ENCODE data around the gene CCAR1.
A peak's percentile ranks its signal among the peaks of the same experiment; 100 is the strongest.
"Not testable (repeated sequence)": the region's sequence is repeated elsewhere in the genome, so short reads cannot be mapped to it uniquely, and the experiment has no call there.

Gene CCAR1

DNA sequence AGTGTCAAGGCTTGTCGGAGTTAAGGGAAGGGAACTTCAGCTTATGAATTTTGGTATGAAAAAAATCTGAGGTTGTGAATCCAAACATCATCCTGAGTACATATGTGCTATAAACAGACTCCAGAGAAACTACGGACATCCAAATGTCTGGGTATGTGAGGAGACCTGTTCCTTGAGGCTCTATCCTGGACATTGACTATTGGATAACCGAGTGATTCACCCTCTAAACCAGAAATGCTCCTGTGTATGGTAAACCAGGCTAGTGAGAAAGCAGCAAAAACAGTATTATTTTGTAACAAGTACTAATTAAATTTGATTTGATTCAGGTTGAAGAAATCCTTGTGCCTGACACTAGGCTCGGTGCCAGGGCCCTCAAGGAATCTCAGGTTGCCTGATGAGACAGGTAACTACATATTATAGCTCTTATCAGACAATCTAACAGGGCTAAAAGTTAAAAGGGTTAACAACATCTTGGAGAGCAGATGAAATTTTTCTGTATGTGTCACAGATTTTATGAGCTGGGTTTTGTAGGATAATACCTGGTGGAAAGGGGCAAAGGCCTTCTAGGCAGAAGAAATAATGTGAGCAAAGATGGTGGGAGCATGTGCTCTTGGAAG lies 95.9 kb downstream of the CCAR1 start:
- H3K4me3 ChIP-seq (ENCODE audit: low read length): no peak overlapping the region
- peak; percentile 15 for DNase-seq (ENCODE audit: low read depth)
- TF ChIP-seq, protein P1, sequence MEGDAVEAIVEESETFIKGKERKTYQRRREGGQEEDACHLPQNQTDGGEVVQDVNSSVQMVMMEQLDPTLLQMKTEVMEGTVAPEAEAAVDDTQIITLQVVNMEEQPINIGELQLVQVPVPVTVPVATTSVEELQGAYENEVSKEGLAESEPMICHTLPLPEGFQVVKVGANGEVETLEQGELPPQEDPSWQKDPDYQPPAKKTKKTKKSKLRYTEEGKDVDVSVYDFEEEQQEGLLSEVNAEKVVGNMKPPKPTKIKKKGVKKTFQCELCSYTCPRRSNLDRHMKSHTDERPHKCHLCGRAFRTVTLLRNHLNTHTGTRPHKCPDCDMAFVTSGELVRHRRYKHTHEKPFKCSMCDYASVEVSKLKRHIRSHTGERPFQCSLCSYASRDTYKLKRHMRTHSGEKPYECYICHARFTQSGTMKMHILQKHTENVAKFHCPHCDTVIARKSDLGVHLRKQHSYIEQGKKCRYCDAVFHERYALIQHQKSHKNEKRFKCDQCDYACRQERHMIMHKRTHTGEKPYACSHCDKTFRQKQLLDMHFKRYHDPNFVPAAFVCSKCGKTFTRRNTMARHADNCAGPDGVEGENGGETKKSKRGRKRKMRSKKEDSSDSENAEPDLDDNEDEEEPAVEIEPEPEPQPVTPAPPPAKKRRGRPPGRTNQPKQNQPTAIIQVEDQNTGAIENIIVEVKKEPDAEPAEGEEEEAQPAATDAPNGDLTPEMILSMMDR (IDR thresholded peaks at IDR 0.05; ENCODE audit: insufficient read depth, low read depth, low read length, missing control alignments): no peak

DNA sequence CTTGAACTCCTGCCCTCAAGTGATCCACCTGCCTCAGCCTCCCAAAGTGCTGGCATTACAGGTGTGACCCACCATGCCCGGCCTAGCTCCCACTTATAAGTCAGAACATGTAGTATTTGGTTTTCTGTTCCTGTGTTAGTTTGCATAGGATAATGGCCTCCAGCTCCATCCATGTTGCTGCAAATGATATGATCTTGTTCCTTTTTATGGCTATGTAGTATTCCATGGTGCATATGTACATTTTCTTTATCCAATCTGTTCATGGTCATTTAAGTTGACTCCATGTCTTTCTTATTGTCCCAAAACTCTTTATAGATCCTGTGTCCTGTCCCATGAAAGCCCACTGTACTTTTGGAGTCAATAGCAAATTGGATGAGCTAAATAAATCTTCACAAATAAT lies 99.3 kb downstream of the CCAR1 start:
- H3K4me3 ChIP-seq (ENCODE audit: low read length); DNase-seq (ENCODE audit: low read depth): not testable (repeated sequence)

DNA sequence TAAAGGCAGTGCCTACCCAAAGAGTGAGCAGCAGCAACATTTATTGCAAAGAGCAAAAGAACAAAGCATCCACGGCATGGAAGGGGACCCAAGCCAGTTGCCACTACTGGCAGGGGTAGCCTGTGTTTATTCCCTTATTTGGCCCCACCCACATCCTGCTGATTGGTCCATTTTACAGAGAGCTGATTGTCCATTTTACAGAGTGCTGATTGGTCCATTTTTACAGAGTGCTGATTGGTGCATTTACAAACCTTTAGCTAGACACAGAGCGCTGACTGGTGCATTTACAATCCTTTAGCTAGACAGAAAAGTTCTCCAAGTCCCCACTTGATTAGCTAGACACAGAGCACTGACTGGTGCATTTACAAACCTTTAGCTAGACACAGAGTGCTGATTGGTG lies 101.6 kb downstream of the CCAR1 start:
- H3K4me3 ChIP-seq (ENCODE audit: low read length); DNase-seq (ENCODE audit: low read depth): not testable (repeated sequence)

DNA sequence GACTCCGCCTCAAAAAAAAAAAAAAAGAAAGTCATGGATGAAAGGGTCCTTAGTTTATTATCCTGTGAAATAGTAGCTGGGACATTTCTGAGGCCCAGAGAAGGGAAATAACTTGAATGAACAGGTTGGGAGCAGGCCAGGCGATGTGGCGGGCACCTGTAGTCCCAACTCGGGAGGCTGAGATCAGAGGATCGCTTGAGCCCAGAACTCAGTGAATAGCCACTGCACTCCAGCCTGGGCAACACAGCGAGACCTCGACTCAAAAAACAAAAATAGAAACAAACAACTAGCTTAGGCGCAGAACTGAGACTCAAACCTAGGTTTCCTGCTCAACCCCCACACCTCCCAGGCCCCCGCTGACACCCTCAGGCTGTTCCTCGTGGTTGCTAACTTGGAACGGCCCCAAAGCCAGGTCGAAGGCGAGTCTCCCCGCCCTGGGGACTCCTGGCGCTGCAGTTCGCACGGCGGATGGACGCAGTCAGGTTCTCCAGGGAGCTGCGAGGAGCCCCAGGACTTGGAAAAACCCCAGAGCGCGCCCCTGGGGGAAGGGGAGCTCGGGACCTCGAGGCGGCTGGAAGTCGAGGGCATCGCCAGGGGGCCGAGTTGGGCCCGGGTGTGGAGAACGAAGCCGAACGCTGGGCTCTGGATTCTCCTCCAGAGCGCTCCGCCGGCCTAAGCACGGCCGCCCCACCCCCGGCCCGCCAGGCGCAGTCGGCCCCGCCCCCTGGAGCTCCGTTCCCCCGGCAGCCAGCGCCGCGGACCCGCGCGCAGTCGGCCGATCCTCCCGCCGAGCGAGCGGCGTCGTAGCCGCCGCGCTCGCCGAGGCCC lies 105.9 kb downstream of the CCAR1 start, which contains the start of gene STOX1:
Gene STOX1 (plus strand): TSS at position 768 of the 828 bp plus-strand sequence. CDS start 93 bp downstream, outside the sequence.
- TF ChIP-seq, protein P1 (IDR thresholded peaks at IDR 0.05; ENCODE audit: insufficient read depth, low read depth, low read length, missing control alignments): no peak
- peak; percentile 68 for DNase-seq (ENCODE audit: low read depth)
- H3K4me3 ChIP-seq (ENCODE audit: low read length): peak within 1 kb of the TSS; percentile 50

DNA sequence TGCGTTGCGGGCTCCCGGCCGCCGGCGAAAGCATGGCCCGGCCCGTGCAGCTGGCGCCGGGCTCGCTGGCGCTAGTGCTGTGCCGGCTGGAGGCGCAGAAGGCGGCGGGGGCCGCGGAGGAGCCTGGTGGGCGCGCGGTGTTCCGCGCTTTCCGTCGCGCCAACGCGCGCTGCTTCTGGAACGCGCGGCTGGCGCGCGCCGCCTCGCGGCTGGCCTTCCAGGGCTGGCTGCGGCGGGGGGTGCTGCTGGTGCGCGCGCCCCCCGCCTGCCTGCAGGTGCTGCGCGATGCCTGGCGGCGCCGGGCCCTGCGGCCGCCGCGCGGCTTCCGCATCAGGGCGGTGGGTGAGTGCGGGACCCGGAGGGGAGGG lies 106.5 kb downstream of the CCAR1 start:
- H3K4me3 ChIP-seq (ENCODE audit: low read length); DNase-seq (ENCODE audit: low read depth): not testable (repeated sequence)

DNA sequence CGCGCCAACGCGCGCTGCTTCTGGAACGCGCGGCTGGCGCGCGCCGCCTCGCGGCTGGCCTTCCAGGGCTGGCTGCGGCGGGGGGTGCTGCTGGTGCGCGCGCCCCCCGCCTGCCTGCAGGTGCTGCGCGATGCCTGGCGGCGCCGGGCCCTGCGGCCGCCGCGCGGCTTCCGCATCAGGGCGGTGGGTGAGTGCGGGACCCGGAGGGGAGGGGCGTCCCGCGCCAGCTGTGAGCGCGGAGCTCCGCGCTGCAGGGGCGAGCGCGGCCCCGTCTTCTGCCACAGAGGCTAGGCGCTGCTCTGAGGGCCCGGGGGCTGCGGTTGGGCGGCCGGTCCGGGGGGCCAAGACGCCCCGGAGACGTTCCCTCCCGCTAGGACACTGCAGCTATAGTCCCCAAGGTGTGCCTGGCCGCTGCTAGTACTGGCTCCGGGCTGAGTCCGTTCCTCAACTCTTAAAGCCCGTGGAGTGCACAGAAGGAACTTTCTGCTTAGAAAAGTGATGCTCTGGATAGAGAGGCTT lies 107.1 kb downstream of the CCAR1 start:
- H3K4me3 ChIP-seq (ENCODE audit: low read length); DNase-seq (ENCODE audit: low read depth): not testable (repeated sequence)

DNA sequence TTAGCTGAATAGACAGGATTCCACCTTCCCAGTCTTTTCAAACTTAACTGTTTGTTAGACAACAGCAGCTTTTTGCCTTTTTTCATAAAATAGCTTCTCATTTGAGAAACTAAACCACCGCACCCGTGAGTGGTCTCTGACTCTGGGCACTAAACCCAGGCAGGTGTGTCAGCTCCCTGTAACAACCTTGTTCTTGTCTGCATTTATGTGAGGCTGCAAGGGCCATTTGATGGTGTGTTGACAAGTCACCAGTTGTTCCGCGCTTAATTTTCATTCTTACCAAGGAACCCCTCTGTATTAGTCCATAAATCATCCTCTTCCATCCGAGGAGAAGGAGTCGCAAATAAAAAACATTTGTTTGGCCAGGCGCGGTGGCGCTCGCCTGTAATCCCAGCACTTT lies 107.8 kb downstream of the CCAR1 start:
- TF ChIP-seq, protein P1 (IDR thresholded peaks at IDR 0.05; ENCODE audit: insufficient read depth, low read depth, low read length, missing control alignments): no peak
- no peak for DNase-seq (ENCODE audit: low read depth)
- no peak overlapping the region for H3K4me3 ChIP-seq (ENCODE audit: low read length)

DNA sequence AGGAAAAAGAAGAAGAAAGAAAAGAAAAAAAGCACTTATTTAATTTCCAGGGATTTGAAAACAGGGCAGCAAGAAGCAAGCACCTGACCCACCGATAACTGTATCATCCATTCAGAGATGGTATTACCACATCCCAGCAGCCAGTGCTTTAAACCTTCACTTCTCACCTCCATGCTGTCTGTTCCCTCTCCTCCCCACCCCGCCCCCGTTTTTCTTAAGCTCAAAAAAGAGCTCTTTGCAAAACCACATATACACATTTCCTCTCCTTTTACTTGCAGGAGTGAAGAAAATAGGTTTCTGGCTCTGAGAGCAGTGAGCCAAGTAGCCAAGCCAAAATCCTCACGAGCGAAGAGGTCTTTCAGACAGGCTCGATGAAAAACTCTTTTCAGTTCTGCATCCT lies 108.5 kb downstream of the CCAR1 start:
- TF ChIP-seq, protein P1 (IDR thresholded peaks at IDR 0.05; ENCODE audit: insufficient read depth, low read depth, low read length, missing control alignments): no peak
- no peak overlapping the region for H3K4me3 ChIP-seq (ENCODE audit: low read length)
- DNase-seq (ENCODE audit: low read depth): no peak

DNA sequence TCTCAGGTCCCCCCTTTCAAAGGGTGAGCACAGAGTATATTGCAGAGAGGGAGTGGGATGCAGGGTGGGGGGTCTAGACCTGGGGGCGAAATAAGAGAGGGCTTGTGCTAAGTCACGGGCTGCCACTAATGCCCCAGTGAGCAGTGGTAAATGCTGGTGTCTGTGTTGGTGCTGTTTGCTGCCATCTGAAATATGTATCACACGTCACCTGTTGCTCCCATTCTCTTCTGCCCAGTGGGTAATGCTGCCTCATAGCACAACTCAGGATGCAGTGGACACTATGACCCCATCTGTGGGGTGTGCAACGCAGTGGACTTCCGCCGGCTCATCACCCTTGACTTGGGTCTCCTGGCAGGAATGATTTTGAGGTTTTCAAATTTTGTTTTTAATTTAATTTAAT lies 108.9 kb downstream of the CCAR1 start:
- no peak overlapping the region for H3K4me3 ChIP-seq (ENCODE audit: low read length)
- DNase-seq (ENCODE audit: low read depth): no peak
- TF ChIP-seq, protein P1 (IDR thresholded peaks at IDR 0.05; ENCODE audit: insufficient read depth, low read depth, low read length, missing control alignments): no peak

Measured in epithelial cell of esophagus (primary cell).